Neuronal stem cell (in vitro differentiated cells): ENCODE measurements around the gene SNX5.

Experiments used
- DNase-seq: peaks from one replicate; pipeline ENCODE4 v3.0.0-alpha.2; 2013; ENCODE audit warnings: low spot score
- H2AFZ ChIP-seq: one replicate; pipeline ENCODE4 v1.6.1; 2013; ENCODE audit warnings: mild to moderate bottlenecking, low read length, inconsistent platforms
- H2AK5ac ChIP-seq: 2 replicates; pipeline ENCODE4 v1.6.1; 2013; ENCODE audit warnings: low read depth, mild to moderate bottlenecking, inconsistent platforms, low read length, moderate library complexity, mixed read lengths
- H2BK120ac ChIP-seq: 2 replicates; pipeline ENCODE4 v1.6.1; 2013; ENCODE audit warnings: low read depth, mild to moderate bottlenecking, inconsistent platforms, low read length, moderate library complexity, mixed read lengths
- H2BK12ac ChIP-seq: one replicate; pipeline ENCODE4 v1.6.1; 2013; ENCODE audit warnings: low read length, inconsistent platforms
- H2BK15ac ChIP-seq: 2 replicates; pipeline ENCODE4 v1.6.1; 2013; ENCODE audit warnings: mild to moderate bottlenecking, low read length, inconsistent platforms, mixed read lengths
- H2BK5ac ChIP-seq: one replicate; pipeline ENCODE4 v1.6.1; 2013; ENCODE audit warnings: inconsistent platforms, mild to moderate bottlenecking, low read length, moderate library complexity
- H3K14ac ChIP-seq: one replicate; pipeline ENCODE4 v1.6.1; 2013; ENCODE audit warnings: low read length, inconsistent platforms
- H3K18ac ChIP-seq: 2 replicates; pipeline ENCODE4 v1.6.1; 2013; ENCODE audit warnings: low read length, inconsistent platforms
- H3K23ac ChIP-seq: 2 replicates; pipeline ENCODE4 v1.6.1; 2013; ENCODE audit warnings: low read depth, mild to moderate bottlenecking, mixed read lengths, low read length, inconsistent platforms; ENCODE audit not compliant: poor library complexity
- H3K27ac ChIP-seq: replicated peaks from 3 replicates; pipeline ENCODE4 v1.5.1; 2013; ENCODE audit warnings: low read length, inconsistent platforms
- H3K27me3 ChIP-seq, 3 experiments: 2 replicates each; pipeline ENCODE4 v1.6.1; 2013; ENCODE audit warnings: low read length in 3 of 3, mild to moderate bottlenecking in 2 of 3, inconsistent platforms in 1 of 3, low read depth in 1 of 3, mixed read lengths in 1 of 3, moderate library complexity in 1 of 3; ENCODE audit not compliant: control insufficient read depth in 3 of 3, insufficient read depth in 3 of 3
- H3K36me3 ChIP-seq, 2 donors: replicated peaks in 1 of 2; 2 replicates each; pipeline ENCODE4 v1.6.1; 2013; ENCODE audit warnings: low read length in 2 of 2; ENCODE audit not compliant: control insufficient read depth in 2 of 2, insufficient read depth in 2 of 2
- H3K4ac ChIP-seq: 2 replicates; pipeline ENCODE4 v1.6.1; 2013; ENCODE audit warnings: inconsistent platforms, mild to moderate bottlenecking, low read length, moderate library complexity
- H3K4me1 ChIP-seq, 2 donors: 1 replicate in 1 of 2; 2 replicates in 1 of 2; pipeline ENCODE4 v1.6.1; 2013; ENCODE audit warnings: low read length in 2 of 2, low read depth in 1 of 2; ENCODE audit not compliant: control insufficient read depth in 2 of 2, insufficient read depth in 1 of 2
- H3K4me2 ChIP-seq: one replicate; pipeline ENCODE4 v1.6.1; 2013; ENCODE audit warnings: mild to moderate bottlenecking, low read length, inconsistent platforms; ENCODE audit not compliant: insufficient read depth, poor library complexity, severe bottlenecking
- H3K4me3 ChIP-seq, 2 donors: 2 replicates each; pipeline ENCODE4 v1.5.1; 2013; ENCODE audit warnings: low read length in 2 of 2, mild to moderate bottlenecking in 2 of 2, inconsistent platforms in 1 of 2, moderate library complexity in 1 of 2
- H3K79me1 ChIP-seq: one replicate; pipeline ENCODE4 v1.6.1; 2013; ENCODE audit warnings: low read depth, mild to moderate bottlenecking, inconsistent platforms, low read length, moderate library complexity
- H3K9ac ChIP-seq: one replicate; pipeline ENCODE4 v1.6.1; 2013; ENCODE audit warnings: mild to moderate bottlenecking, low read depth, low read length, inconsistent platforms; ENCODE audit not compliant: poor library complexity
- H3K9me3 ChIP-seq, 2 donors: replicated peaks in 1 of 2; 2 replicates each; pipeline versions ENCODE3 to v1.6.1; 2013; ENCODE audit warnings: low read length in 2 of 2, mild to moderate bottlenecking in 2 of 2, inconsistent platforms in 1 of 2, low read depth in 1 of 2, mixed read lengths in 1 of 2, moderate library complexity in 1 of 2; ENCODE audit not compliant: control insufficient read depth in 2 of 2, insufficient read depth in 1 of 2
- H4K8ac ChIP-seq: one replicate; pipeline ENCODE4 v1.6.1; 2013; ENCODE audit warnings: low read depth, mild to moderate bottlenecking, inconsistent platforms, low read length, moderate library complexity
- H4K91ac ChIP-seq: one replicate; pipeline ENCODE4 v1.6.1; 2013; ENCODE audit warnings: low read length, low read depth, mild to moderate bottlenecking, inconsistent platforms; ENCODE audit not compliant: poor library complexity
- WGBS, 2 donors: extraction: QIAGEN DNeasy Blood & Tissue Kit; methylation state at CpG; one replicate each; pipeline ENCODE4 v1.1.7; 2013; ENCODE audit warnings: missing lambda C conversion rate in 2 of 2, mixed read lengths in 1 of 2; ENCODE audit not compliant: insufficient read length in 2 of 2, insufficient replicate concordance in 1 of 2; ENCODE audit errors: extremely low coverage in 2 of 2; 5-methylcytosine and 5-hydroxymethylcytosine counted together

SNX5 gene

GRCh38 chr20:18007534-18008292 is 39.1 kb upstream of the SNX5 start:
- no peaks in the 10 kb centered on the region for H3K9me3 ChIP-seq

GRCh38 chr20:18006684-18007083 is 38.1 kb upstream of the SNX5 start:
- H3K4me3 ChIP-seq, result no peak overlapping the region
- H3K27ac ChIP-seq, result no peak overlapping the region
- H3K14ac ChIP-seq, result no peak overlapping the region
- no peak overlapping the region for H2BK12ac ChIP-seq
- peaks cover 6 to 10% of the 10 kb centered on the region in 2 donors for H3K4me1 ChIP-seq
- no peak overlapping the region for H4K91ac ChIP-seq
- no CpG with 5 or more reads among the region's 7 CpGs for WGBS, 2 donors
- no peak for DNase-seq
- no peak overlapping the region for H2AFZ ChIP-seq
- H3K4me2 ChIP-seq, result no peak overlapping the region
- no peaks in the 10 kb centered on the region for H3K79me1 ChIP-seq
- H3K36me3 ChIP-seq, result no peaks in the 10 kb centered on the region
- no peak overlapping the region for H4K8ac ChIP-seq
- H2BK120ac ChIP-seq, result no peak overlapping the region
- no peaks in the 10 kb centered on the region for H3K9me3 ChIP-seq
- no peak overlapping the region for H3K23ac ChIP-seq
- H2BK15ac ChIP-seq, result no peak overlapping the region
- no peak overlapping the region for H3K9ac ChIP-seq
- H3K18ac ChIP-seq, result no peak overlapping the region
- H3K27me3 ChIP-seq, result no peaks in the 10 kb centered on the region
- no peak overlapping the region for H2AK5ac ChIP-seq
- no peak overlapping the region for H2BK5ac ChIP-seq
- no peak overlapping the region for H3K4ac ChIP-seq

More at GRCh38 chr20:18007534-18008292, 39.1 kb upstream of the SNX5 start:
- H2AK5ac ChIP-seq, result peak overlapping the region; percentile 25
- H2BK12ac ChIP-seq, result peak overlapping the region; percentile 67
- peak overlapping the region; percentile 56 for H2BK120ac ChIP-seq
- no peak overlapping the region for H3K23ac ChIP-seq
- H3K4ac ChIP-seq, result no peak overlapping the region
- no peak for DNase-seq
- no peak overlapping the region for H2BK15ac ChIP-seq
- no peak overlapping the region for H3K4me3 ChIP-seq
- H4K8ac ChIP-seq, result no peak overlapping the region
- H3K27me3 ChIP-seq, result no peaks in the 10 kb centered on the region
- no peaks in the 10 kb centered on the region for H3K36me3 ChIP-seq
- peak overlapping the region; percentile 39 for H3K14ac ChIP-seq
- peaks cover 6 to 10% of the 10 kb centered on the region in 2 donors for H3K4me1 ChIP-seq
- H3K18ac ChIP-seq, result peak overlapping the region; percentile 70
- H4K91ac ChIP-seq, result no peak overlapping the region
- peak overlapping the region; percentile 32 for H2AFZ ChIP-seq
- H3K79me1 ChIP-seq, result no peaks in the 10 kb centered on the region
- H3K27ac ChIP-seq, result no peak overlapping the region
- H3K9ac ChIP-seq, result no peak overlapping the region
- WGBS, 2 donors, result no CpG with 5 or more reads among the region's 19 CpGs
- H3K4me2 ChIP-seq, result no peak overlapping the region
- H2BK5ac ChIP-seq, result no peak overlapping the region

- Histone ChIP-seq H3K27ac (no peak overlapping the region), H3K4ac (no peak overlapping the region), H3K18ac (no peak overlapping the region), H4K91ac (no peak overlapping the region), H3K4me2 (no peak overlapping the region), H3K23ac (no peak overlapping the region), H3K9ac (no peak overlapping the region), H3K27me3 (no peaks in the 10 kb centered on the region), H2BK12ac (no peak overlapping the region), H2BK5ac (no peak overlapping the region), H2BK15ac (no peak overlapping the region), H3K4me1 (peaks cover 6 to 13% of the 10 kb centered on the region in 2 donors), H3K9me3 (no peaks in the 10 kb centered on the region), H4K8ac (no peak overlapping the region), H2AFZ (peak overlapping the region; percentile 1), H3K36me3 (no peaks in the 10 kb centered on the region), H3K79me1 (no peaks in the 10 kb centered on the region), H2BK120ac (no peak overlapping the region), H3K4me3 (peak overlapping the region in 1 of 2 donors; percentile 39), H3K14ac (no peak overlapping the region), H2AK5ac (no peak overlapping the region)
- no CpG with 5 or more reads among the region's 6 CpGs for WGBS, 2 donors
- no peak for DNase-seq
Measured at GRCh38 chr20:18005990-18006364, 37.4 kb upstream of the SNX5 start.

GRCh38 chr20:18005170-18005989 is 36.8 kb upstream of the SNX5 start:
- Histone ChIP-seq H3K27ac (no peak overlapping the region), H4K91ac (no peak overlapping the region), H3K27me3 (no peaks in the 10 kb centered on the region), H3K4me3 (peak overlapping the region in 1 of 2 donors; percentile 39), H3K9ac (no peak overlapping the region), H3K14ac (no peak overlapping the region), H3K18ac (peak overlapping the region; percentile 45), H3K9me3 (no peaks in the 10 kb centered on the region), H3K23ac (no peak overlapping the region), H2BK120ac (no peak overlapping the region), H2AK5ac (no peak overlapping the region), H3K4me1 (peaks cover 6 to 13% of the 10 kb centered on the region in 2 donors), H3K4me2 (no peak overlapping the region), H3K79me1 (no peaks in the 10 kb centered on the region), H3K36me3 (no peaks in the 10 kb centered on the region), H3K4ac (no peak overlapping the region), H2BK12ac (peak overlapping the region; percentile 4), H4K8ac (no peak overlapping the region), H2BK15ac (peak overlapping the region; percentile 23), H2BK5ac (no peak overlapping the region), H2AFZ (peak overlapping the region; percentile 1)
- WGBS, 2 donors, result no CpG with 5 or more reads among the region's 21 CpGs
- no peak for DNase-seq
